CD14-positive monocyte (primary cell): Measurements from ENCODE around the gene SLC2A1. TPM values are rescaled to one million over a fixed set of nuclear protein-coding genes. Genes with fewer than 3 reads are reported as not detected.

Experiments used
- DNase-seq, 3 donors: peaks; one replicate each; pipeline ENCODE4 v3.0.0-alpha.2; 2011 to 2022
- H2AFZ ChIP-seq: 2 replicates; pipeline ENCODE4 v1.6.0; 2012; ENCODE audit warnings: mild to moderate bottlenecking, low read depth, low read length, inconsistent platforms; ENCODE audit not compliant: insufficient read depth, poor library complexity, severe bottlenecking
- H3K27ac ChIP-seq, 2 donors: 1 replicate in 1 of 2; 2 replicates in 1 of 2; pipeline ENCODE4 v1.5.1; 2012 to 2013; ENCODE audit warnings: low read length in 2 of 2, control low read depth in 1 of 2, inconsistent platforms in 1 of 2, low read depth in 1 of 2, mild to moderate bottlenecking in 1 of 2
- H3K27me3 ChIP-seq, 2 donors: one replicate each; pipeline versions ENCODE4 v1.6.0 to v1.6.1; 2011 to 2013; ENCODE audit warnings: low read length in 2 of 2; ENCODE audit not compliant: control insufficient read depth in 2 of 2, insufficient read depth in 2 of 2
- H3K36me3 ChIP-seq, 2 donors: replicated peaks in 1 of 2; 1 replicate in 1 of 2; 2 replicates in 1 of 2; pipeline versions ENCODE4 v1.5.1 to v1.6.1; 2012 to 2013; ENCODE audit warnings: low read length in 2 of 2, control low read depth in 1 of 2, inconsistent platforms in 1 of 2, mild to moderate bottlenecking in 1 of 2; ENCODE audit not compliant: insufficient read depth in 2 of 2, control insufficient read depth in 1 of 2
- H3K4me1 ChIP-seq, 2 donors: 1 replicate in 1 of 2; 2 replicates in 1 of 2; pipeline versions ENCODE4 v1.5.1 to v1.6.1; 2012 to 2013; ENCODE audit warnings: low read length in 2 of 2, control low read depth in 1 of 2, inconsistent platforms in 1 of 2, mild to moderate bottlenecking in 1 of 2, moderate library complexity in 1 of 2; ENCODE audit not compliant: insufficient read depth in 2 of 2, control insufficient read depth in 1 of 2
- H3K4me2 ChIP-seq: replicated peaks from 2 replicates; pipeline ENCODE3; 2012; ENCODE audit warnings: low read length, moderate library complexity, mild to moderate bottlenecking; ENCODE audit not compliant: poor library complexity, severe bottlenecking; ENCODE audit errors: extremely low read depth
- H3K4me3 ChIP-seq, 3 experiments: fragments of 200-600 bp in 1 of 3; sonication (generic) in 1 of 3; replicated peaks in 1 of 3; 1 replicate in 2 of 3; 2 replicates in 1 of 3; pipeline ENCODE4 v1.5.1; 2011 to 2013; ENCODE audit warnings: low read length in 3 of 3, mild to moderate bottlenecking in 3 of 3, control low read depth in 2 of 3, low read depth in 2 of 3, inconsistent platforms in 1 of 3, moderate library complexity in 1 of 3
- H3K79me2 ChIP-seq: 2 replicates; pipeline ENCODE4 v1.6.0; 2012; ENCODE audit warnings: mild to moderate bottlenecking, control low read depth, inconsistent platforms, low read length, moderate library complexity; ENCODE audit not compliant: insufficient read depth
- H3K9ac ChIP-seq: 2 replicates; pipeline ENCODE4 v1.6.0; 2017; ENCODE audit warnings: low read length, mild to moderate bottlenecking; ENCODE audit not compliant: insufficient read depth, poor library complexity, severe bottlenecking
- H3K9me3 ChIP-seq, 2 donors: replicated peaks in 1 of 2; 1 replicate in 1 of 2; 2 replicates in 1 of 2; pipeline versions ENCODE4 v1.5.1 to v1.6.1; 2012 to 2013; ENCODE audit warnings: low read length in 2 of 2, control low read depth in 1 of 2; ENCODE audit not compliant: control insufficient read depth in 1 of 2, insufficient read depth in 1 of 2
- H4K20me1 ChIP-seq: 2 replicates; pipeline ENCODE4 v1.6.0; 2012; ENCODE audit warnings: mild to moderate bottlenecking, low read length, control low read depth, moderate library complexity; ENCODE audit not compliant: insufficient read depth
- H3K27ac Mint-ChIP-seq, 7 donors: one replicate each; pipeline ENCODE4 v1.8.0; 2020; ENCODE audit warnings: mild to moderate bottlenecking in 7 of 7, mixed read lengths in 7 of 7, moderate library complexity in 6 of 7, inconsistent platforms in 2 of 7
- H3K27me3 Mint-ChIP-seq, 3 donors: one replicate each; pipeline ENCODE4 v1.8.0; 2021 to 2022; ENCODE audit warnings: low read depth in 3 of 3, mild to moderate bottlenecking in 3 of 3, mixed read lengths in 3 of 3, moderate library complexity in 3 of 3, inconsistent platforms in 1 of 3
- H3K36me3 Mint-ChIP-seq, 2 donors: one replicate each; pipeline ENCODE4 v1.8.0; 2020; ENCODE audit warnings: mixed read lengths in 2 of 2, inconsistent platforms in 1 of 2, mild to moderate bottlenecking in 1 of 2
- H3K4me1 Mint-ChIP-seq: one replicate; pipeline ENCODE4 v1.8.0; 2020; ENCODE audit warnings: mild to moderate bottlenecking, mixed read lengths
- H3K4me3 Mint-ChIP-seq, 2 donors: one replicate each; pipeline ENCODE4 v1.8.0; 2020; ENCODE audit warnings: mild to moderate bottlenecking in 2 of 2, mixed read lengths in 2 of 2, moderate library complexity in 1 of 2
- H3K9me3 Mint-ChIP-seq, 7 donors: one replicate each; pipeline ENCODE4 v1.8.0; 2020 to 2022; ENCODE audit warnings: mixed read lengths in 7 of 7, mild to moderate bottlenecking in 6 of 7, moderate library complexity in 6 of 7, inconsistent platforms in 2 of 7
- WGBS: methylation state at CpG from one replicate; pipeline ENCODE4 v1.1.5; 2013; ENCODE audit warnings: missing lambda C conversion rate; ENCODE audit not compliant: insufficient coverage; 5-methylcytosine and 5-hydroxymethylcytosine counted together
- intact Hi-C, 2 donors: fragments of 100-400 bp; cut with micrococcal nuclease; formaldehyde crosslinking; loops; one replicate each; pipeline versions ENCODE4 v1.15.0 to v1.15.1; 2023
- polyA plus RNA-seq, 3 donors: library from polyadenylated mRNA; depleted of rRNA in 1 of 3; unstranded in 2 of 3; stranded (reverse) in 1 of 3; fragments of 300-500 nt in 2 of 3; fragments of >200 nt in 1 of 3; fragmentation: Illumina TruSeq in 2 of 3; gene quantifications; 1 replicate in 2 of 3; 2 replicates in 1 of 3; pipeline ENCODE4 v1.2.3, GENCODE V29; 2012 to 2021
- TF ChIP-seq, protein P1 (sequence below): fragments of 200-600 bp; IDR thresholded peaks from one replicate; pipeline ENCODE4 v1.8.0; 2022; ENCODE audit warnings: antibody characterized with exemption, mild to moderate bottlenecking

SLC2A1 gene
- polyA plus RNA-seq, 3 donors: 0.56 to 5.0 (median 0.71) TPM

DNA sequence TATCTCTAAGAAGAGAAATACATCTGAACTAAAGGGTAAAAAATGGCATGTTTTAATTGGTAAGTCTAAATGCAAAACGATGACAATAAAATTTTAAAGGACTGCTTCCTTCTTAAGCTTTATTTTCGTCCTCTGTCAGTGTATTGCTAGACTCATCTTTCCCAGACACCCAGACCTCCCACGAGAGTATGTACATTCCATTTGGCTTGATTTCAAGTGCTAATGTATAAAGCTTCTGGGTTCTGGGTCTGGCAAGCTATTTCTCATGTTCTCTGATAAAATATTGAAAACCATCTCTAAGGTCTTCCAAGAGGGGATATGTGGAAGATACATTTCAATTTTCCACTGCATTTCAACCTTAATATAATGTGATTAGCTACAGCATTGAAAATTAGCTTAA is 24.6 kb upstream of the SLC2A1 start:
- H3K27me3 Mint-ChIP-seq: peaks cover 0 to 4% (median 3%) of the 10 kb centered on the region in 3 donors
- H3K4me3 Mint-ChIP-seq: no peak overlapping the region
- no peak overlapping the region for H2AFZ ChIP-seq
- peaks cover 11 to 15% of the 10 kb centered on the region in 2 donors for H3K4me1 ChIP-seq
- TF ChIP-seq, protein P1, sequence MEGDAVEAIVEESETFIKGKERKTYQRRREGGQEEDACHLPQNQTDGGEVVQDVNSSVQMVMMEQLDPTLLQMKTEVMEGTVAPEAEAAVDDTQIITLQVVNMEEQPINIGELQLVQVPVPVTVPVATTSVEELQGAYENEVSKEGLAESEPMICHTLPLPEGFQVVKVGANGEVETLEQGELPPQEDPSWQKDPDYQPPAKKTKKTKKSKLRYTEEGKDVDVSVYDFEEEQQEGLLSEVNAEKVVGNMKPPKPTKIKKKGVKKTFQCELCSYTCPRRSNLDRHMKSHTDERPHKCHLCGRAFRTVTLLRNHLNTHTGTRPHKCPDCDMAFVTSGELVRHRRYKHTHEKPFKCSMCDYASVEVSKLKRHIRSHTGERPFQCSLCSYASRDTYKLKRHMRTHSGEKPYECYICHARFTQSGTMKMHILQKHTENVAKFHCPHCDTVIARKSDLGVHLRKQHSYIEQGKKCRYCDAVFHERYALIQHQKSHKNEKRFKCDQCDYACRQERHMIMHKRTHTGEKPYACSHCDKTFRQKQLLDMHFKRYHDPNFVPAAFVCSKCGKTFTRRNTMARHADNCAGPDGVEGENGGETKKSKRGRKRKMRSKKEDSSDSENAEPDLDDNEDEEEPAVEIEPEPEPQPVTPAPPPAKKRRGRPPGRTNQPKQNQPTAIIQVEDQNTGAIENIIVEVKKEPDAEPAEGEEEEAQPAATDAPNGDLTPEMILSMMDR: no peak
- no CpG with 5 or more reads among the region's 3 CpGs for WGBS
- no peaks in the 10 kb centered on the region for H3K36me3 ChIP-seq
- H3K79me2 ChIP-seq: no peaks in the 10 kb centered on the region
- H3K4me2 ChIP-seq: no peak overlapping the region
- no peaks in the 10 kb centered on the region for H4K20me1 ChIP-seq
- H3K9ac ChIP-seq: no peak overlapping the region
- no peak overlapping the region for H3K4me3 ChIP-seq
- H3K4me1 Mint-ChIP-seq: peaks cover 18% of the 10 kb centered on the region
- no peak for DNase-seq
- no peak overlapping the region for H3K27ac ChIP-seq
- H3K27me3 ChIP-seq: no peaks in the 10 kb centered on the region
- intact Hi-C loops: loop anchor here in 1 of 2 donors (10.0 kb wide), 1 partner anchor 58 kb away; no protein-coding TSS in a partner anchor
- no peaks in the 10 kb centered on the region for H3K9me3 ChIP-seq
- H3K36me3 Mint-ChIP-seq: no peaks in the 10 kb centered on the region
- peaks cover 0 to 1% (median 0%) of the 10 kb centered on the region in 7 donors for H3K9me3 Mint-ChIP-seq
- peak overlapping the region in 1 of 7 donors; percentile 35 for H3K27ac Mint-ChIP-seq

- Histone ChIP-seq H3K9me3 (no peaks in the 10 kb centered on the region), H3K4me1 (peaks cover 11 to 15% of the 10 kb centered on the region in 2 donors), H3K27me3 (no peaks in the 10 kb centered on the region), H3K27ac (no peak overlapping the region), H4K20me1 (no peaks in the 10 kb centered on the region), H3K4me3 (no peak overlapping the region), H3K9ac (no peak overlapping the region), H2AFZ (no peak overlapping the region), H3K79me2 (no peaks in the 10 kb centered on the region), H3K36me3 (no peaks in the 10 kb centered on the region), H3K4me2 (no peak overlapping the region)
- peaks cover 0 to 4% (median 3%) of the 10 kb centered on the region in 3 donors for H3K27me3 Mint-ChIP-seq
- H3K4me3 Mint-ChIP-seq: no peak overlapping the region
- no peak overlapping the region for H3K27ac Mint-ChIP-seq
- no peak for DNase-seq
- H3K4me1 Mint-ChIP-seq: peaks cover 18% of the 10 kb centered on the region
- no peaks in the 10 kb centered on the region for H3K36me3 Mint-ChIP-seq
- WGBS: no CpG with 5 or more reads among the region's 6 CpGs
- TF ChIP-seq, protein P1: no peak
- intact Hi-C loops: loop anchor here in 1 of 2 donors (10.0 kb wide), 1 partner anchor 58 kb away; no protein-coding TSS in a partner anchor
- H3K9me3 Mint-ChIP-seq: peaks cover 0 to 1% (median 0%) of the 10 kb centered on the region in 7 donors
Measured at GRCh38 chr1:42982641-42983040, 24.0 kb upstream of the SLC2A1 start.
